Sigmoid colon (tissue), 7 donors: ENCODE data around the gene AGXT. TPM values are rescaled to one million over a fixed set of nuclear protein-coding genes. Genes with fewer than 3 reads are reported as not detected.

Experiments
- DNase-seq: peaks from one replicate; pipeline ENCODE4 v3.0.0-alpha.2; 2019
- H3K27ac ChIP-seq, 4 donors: fragments of 200-600 bp; sonication (generic); one replicate each; pipeline ENCODE4 v1.5.1; 2016 to 2019; ENCODE audit warnings: mild to moderate bottlenecking in 1 of 4
- H3K27me3 ChIP-seq, 3 donors: fragments of 200-600 bp; sonication (generic); one replicate each; pipeline ENCODE4 v1.5.1; 2019; ENCODE audit warnings: mild to moderate bottlenecking in 1 of 3
- H3K36me3 ChIP-seq, 4 donors: fragments of 200-600 bp; sonication (generic); one replicate each; pipeline ENCODE4 v1.5.1; 2016 to 2019
- H3K4me1 ChIP-seq, 4 donors: fragments of 200-600 bp; sonication (generic); one replicate each; pipeline ENCODE4 v1.5.1; 2017 to 2019
- H3K4me3 ChIP-seq, 4 donors: fragments of 200-600 bp; sonication (generic); one replicate each; pipeline ENCODE4 v1.5.1; 2017 to 2019; ENCODE audit warnings: mild to moderate bottlenecking in 2 of 4, moderate library complexity in 1 of 4
- H3K9me3 ChIP-seq, 4 donors: fragments of 200-600 bp in 3 of 4; sonication (generic) in 3 of 4; one replicate each; pipeline versions ENCODE4 v1.5.1 to v1.6.1; 2013 to 2019
- CTCF ChIP-seq, 4 experiments: fragments of 450-650 bp in 3 of 4; fragments of 200-600 bp in 1 of 4; IDR thresholded peaks; one replicate each; pipeline ENCODE4 v1.5.1; 2016 to 2019; ENCODE audit warnings: antibody characterized with exemption in 4 of 4, mild to moderate bottlenecking in 3 of 4, moderate library complexity in 2 of 4
- EP300 ChIP-seq, 4 donors: sonication (generic); formaldehyde crosslinking; IDR thresholded peaks; one replicate each; pipeline ENCODE4 v1.6.1; 2017; ENCODE audit warnings: antibody characterized with exemption in 4 of 4
- POLR2A ChIP-seq, 2 donors: fragments of 450-650 bp; IDR thresholded peaks; one replicate each; pipeline ENCODE4 v1.6.1; 2016; ENCODE audit warnings: antibody characterized with exemption in 2 of 2, mild to moderate bottlenecking in 2 of 2, moderate library complexity in 2 of 2
- POLR2AphosphoS5 ChIP-seq, 4 donors: sonication (generic); formaldehyde crosslinking; IDR thresholded peaks; one replicate each; pipeline ENCODE4 v1.6.1; 2017; ENCODE audit warnings: antibody characterized with exemption in 4 of 4
- WGBS, 2 donors: extraction: QIAGEN DNeasy Blood & Tissue Kit; methylation state at CpG; one replicate each; pipeline ENCODE4 v1.1.7; 2013; 5-methylcytosine and 5-hydroxymethylcytosine counted together
- intact Hi-C: fragments of 100-400 bp; cut with DNase I; formaldehyde crosslinking; loops from one replicate; pipeline ENCODE4 v1.15.1; 2023
- polyA plus RNA-seq, 3 donors: library from polyadenylated mRNA; stranded (reverse); fragments of 200-250 nt; gene quantifications; one replicate each; pipeline ENCODE4 v1.2.3, GENCODE V29; 2013
- total RNA-seq, 4 donors: library from RNA; depleted of rRNA; stranded (reverse); fragments of >200 nt; gene quantifications; one replicate each; pipeline ENCODE4 v1.1.0, GENCODE V29; 2016
- donor health status: healthy with polysubstance abuse.
- donor health status: Bipolar disorder and iron deficiency.
- donor health status: healthy.

The AGXT gene
- total and polyA plus RNA-seq, 7 donors = 0.60 to 2.4 (median 1.6) TPM; not detected in 4

DNA sequence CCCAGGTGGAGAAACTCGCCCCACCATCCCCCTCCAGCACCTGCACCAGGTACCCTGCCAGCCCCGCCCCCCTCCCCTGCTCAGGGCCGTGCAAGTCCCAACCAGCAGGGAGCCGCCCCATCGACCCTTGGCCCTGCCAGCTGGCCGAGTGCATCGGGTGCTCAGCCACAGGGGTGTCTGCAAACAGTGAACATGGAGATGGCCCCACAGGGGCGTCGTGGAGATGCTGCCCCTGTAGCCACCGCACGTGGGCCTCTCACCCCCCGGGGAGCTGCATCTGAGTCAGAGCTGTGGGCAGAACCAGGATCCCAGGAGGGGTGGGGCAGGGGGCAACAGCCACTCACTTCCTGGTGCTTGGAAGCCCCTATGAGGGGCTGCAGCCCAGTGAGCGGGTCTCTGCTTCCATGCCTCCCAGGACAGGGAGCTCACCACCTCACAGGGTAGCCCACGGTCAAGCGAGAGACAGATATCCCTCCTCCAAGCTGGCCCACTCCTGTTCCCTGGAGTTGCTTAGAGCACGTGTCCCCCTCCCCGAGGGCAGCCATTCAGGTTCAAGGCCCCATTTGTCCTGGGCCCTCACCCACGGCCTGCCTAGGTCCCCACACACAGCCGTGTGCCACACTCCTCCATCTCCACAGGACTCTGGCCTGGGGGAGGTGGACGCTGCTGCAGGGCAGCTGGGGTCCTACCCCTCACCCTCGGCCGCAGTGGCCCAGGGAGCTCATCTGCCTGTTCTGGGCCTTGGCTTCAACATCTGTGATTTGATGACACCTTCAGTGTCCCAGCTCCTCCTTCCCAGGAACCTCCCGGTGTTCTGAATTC is 28.5 kb downstream of the AGXT start:
- no peaks in the 10 kb centered on the region for H3K9me3 ChIP-seq
- H3K4me3 ChIP-seq = no peak overlapping the region
- TF ChIP-seq POLR2A (IDR thresholded peaks at IDR 0.05) = no peak
- TF ChIP-seq POLR2AphosphoS5 (IDR thresholded peaks at IDR 0.05) = no peak
- TF ChIP-seq EP300 (IDR thresholded peaks at IDR 0.05) = no peak
- TF ChIP-seq CTCF (IDR thresholded peaks at IDR 0.05) = no peak
- no peak overlapping the region for H3K27ac ChIP-seq
- H3K36me3 ChIP-seq = no peaks in the 10 kb centered on the region
- intact Hi-C loops = no loop called here
- no peaks in the 10 kb centered on the region for H3K4me1 ChIP-seq
- no peak for DNase-seq
- no peaks in the 10 kb centered on the region for H3K27me3 ChIP-seq
- WGBS, 2 donors = 41 to 68% methylated on average over 23 of the region's 23 CpGs

- Histone ChIP-seq H3K36me3 (no peaks in the 10 kb centered on the region), H3K27ac (no peak overlapping the region), H3K4me3 (no peak overlapping the region), H3K9me3 (no peaks in the 10 kb centered on the region), H3K4me1 (no peaks in the 10 kb centered on the region), H3K27me3 (no peaks in the 10 kb centered on the region)
- no peak for TF ChIP-seq POLR2A (IDR thresholded peaks at IDR 0.05)
- no peak for TF ChIP-seq POLR2AphosphoS5 (IDR thresholded peaks at IDR 0.05)
- no peak for TF ChIP-seq CTCF (IDR thresholded peaks at IDR 0.05)
- TF ChIP-seq EP300 (IDR thresholded peaks at IDR 0.05) = no peak
- intact Hi-C loops = no loop called here
- DNase-seq = peak; percentile 68
- WGBS, 2 donors = 41 to 70% methylated on average over 17 of the region's 17 CpGs
These were observed 29.6 kb downstream of the AGXT start for GRCh38 chr2:240898108-240898730.

DNA sequence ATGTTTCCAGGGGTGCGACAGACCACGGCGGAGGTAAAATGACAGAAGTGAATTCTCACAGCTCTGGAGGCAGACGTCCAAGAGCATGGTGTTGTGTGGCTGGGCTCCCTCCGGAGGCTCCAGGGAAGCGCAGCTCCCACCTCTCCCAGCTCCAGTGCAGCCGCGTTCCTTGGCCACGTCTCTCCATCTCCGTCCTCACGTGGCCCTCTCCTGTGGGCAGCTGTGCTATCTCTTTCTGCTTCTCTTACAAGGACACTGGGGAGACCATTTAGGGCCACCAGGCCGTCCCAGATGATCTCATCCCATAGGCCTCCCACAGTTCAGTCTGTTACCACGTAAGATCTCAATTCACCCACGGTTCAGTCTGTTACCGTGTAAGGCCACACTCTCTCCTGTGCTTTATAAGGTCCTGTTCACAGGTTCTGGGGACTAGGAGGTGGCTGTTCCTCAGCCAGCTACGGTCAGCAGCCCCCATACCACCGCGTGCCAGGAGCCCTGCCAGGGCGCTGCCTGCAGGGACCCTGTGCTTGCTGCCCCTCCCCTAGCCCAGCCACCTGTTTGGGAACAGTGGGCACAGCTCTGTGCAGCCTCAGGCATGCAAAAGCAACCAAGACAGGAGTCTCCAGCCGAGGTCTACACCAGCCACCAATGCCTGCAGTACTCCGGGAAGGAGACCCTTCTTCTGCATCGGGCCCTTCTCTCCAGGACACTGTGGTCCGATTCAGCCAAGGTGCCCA is 30.3 kb downstream of the AGXT start:
- WGBS, 2 donors = 80 to 82% methylated on average over 23 of the region's 23 CpGs
- peak overlapping the region in 1 of 4 donors; percentile 10 for H3K27ac ChIP-seq
- H3K27me3 ChIP-seq = no peaks in the 10 kb centered on the region
- H3K36me3 ChIP-seq = no peaks in the 10 kb centered on the region
- TF ChIP-seq POLR2AphosphoS5 (IDR thresholded peaks at IDR 0.05) (no peak), POLR2A (IDR thresholded peaks at IDR 0.05) (no peak), EP300 (IDR thresholded peaks at IDR 0.05) (no peak), CTCF (IDR thresholded peaks at IDR 0.05) (no peak)
- no peaks in the 10 kb centered on the region for H3K4me1 ChIP-seq
- no peak overlapping the region for H3K4me3 ChIP-seq
- no peaks in the 10 kb centered on the region for H3K9me3 ChIP-seq
- DNase-seq = no peak
- intact Hi-C loops = no loop called here

- H3K36me3 ChIP-seq = no peaks in the 10 kb centered on the region
- H3K9me3 ChIP-seq = no peaks in the 10 kb centered on the region
- no peak for DNase-seq
- H3K4me3 ChIP-seq = no peak overlapping the region
- H3K4me1 ChIP-seq = no peaks in the 10 kb centered on the region
- intact Hi-C loops = no loop called here
- WGBS, 2 donors = 88 to 90% methylated on average over 19 of the region's 19 CpGs
- no peaks in the 10 kb centered on the region for H3K27me3 ChIP-seq
- TF ChIP-seq POLR2AphosphoS5 (IDR thresholded peaks at IDR 0.05) = no peak
- TF ChIP-seq POLR2A (IDR thresholded peaks at IDR 0.05) = no peak
- TF ChIP-seq CTCF (IDR thresholded peaks at IDR 0.05) = no peak
- no peak for TF ChIP-seq EP300 (IDR thresholded peaks at IDR 0.05)
- no peak overlapping the region for H3K27ac ChIP-seq
These were observed 30.8 kb downstream of the AGXT start for GRCh38 chr2:240899468-240899865.
